ENCODE results near the gene CDKN2B-AS1.

The CDKN2B-AS1 gene

DNA sequence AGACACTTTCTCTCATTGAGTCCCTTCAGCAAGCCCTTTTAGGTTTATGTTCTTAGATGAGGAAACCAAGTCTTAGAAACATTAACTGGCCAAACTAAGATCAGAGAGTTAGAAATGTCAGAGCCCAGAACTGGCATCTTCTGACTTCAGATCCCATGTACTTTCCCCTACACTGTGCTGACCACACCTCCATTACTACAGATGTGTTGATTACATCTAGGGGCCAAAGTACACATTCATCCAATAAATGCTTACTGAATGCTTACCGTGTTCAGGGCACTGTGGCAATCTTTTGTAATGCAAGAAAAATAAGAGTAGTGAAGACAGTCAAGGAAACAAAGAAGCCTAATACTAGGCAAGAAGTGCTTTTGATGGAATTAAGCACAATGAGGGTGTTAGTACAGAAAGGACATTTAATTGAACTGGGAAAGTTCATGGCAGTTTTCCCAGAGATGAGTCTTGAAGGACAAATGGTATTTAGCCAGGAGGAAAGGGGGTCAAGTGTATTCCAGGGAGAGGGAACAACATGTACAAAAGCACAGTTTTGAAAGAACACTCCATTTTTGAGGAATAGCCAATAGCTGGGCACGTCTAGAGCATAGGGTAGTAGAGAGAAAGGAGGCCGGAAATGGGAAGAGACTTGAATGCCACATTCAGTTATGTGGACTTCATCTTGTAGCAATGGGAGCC, 104.2 kb downstream of the CDKN2B-AS1 start:
- DNase-seq: no peak

GRCh38 chr9:22100626-22101025, 106.0 kb downstream of the CDKN2B-AS1 start:
- DNase-seq: peak in 1 of 2 donors; percentile 14

GRCh38 chr9:22102146-22103053, 107.8 kb downstream of the CDKN2B-AS1 start:
- no peak for DNase-seq

- no peak for DNase-seq
These were observed 109.3 kb downstream of the CDKN2B-AS1 start for GRCh38 chr9:22103685-22104575.

GRCh38 chr9:22105005-22105722, 110.6 kb downstream of the CDKN2B-AS1 start:
- no peak for DNase-seq

DNA sequence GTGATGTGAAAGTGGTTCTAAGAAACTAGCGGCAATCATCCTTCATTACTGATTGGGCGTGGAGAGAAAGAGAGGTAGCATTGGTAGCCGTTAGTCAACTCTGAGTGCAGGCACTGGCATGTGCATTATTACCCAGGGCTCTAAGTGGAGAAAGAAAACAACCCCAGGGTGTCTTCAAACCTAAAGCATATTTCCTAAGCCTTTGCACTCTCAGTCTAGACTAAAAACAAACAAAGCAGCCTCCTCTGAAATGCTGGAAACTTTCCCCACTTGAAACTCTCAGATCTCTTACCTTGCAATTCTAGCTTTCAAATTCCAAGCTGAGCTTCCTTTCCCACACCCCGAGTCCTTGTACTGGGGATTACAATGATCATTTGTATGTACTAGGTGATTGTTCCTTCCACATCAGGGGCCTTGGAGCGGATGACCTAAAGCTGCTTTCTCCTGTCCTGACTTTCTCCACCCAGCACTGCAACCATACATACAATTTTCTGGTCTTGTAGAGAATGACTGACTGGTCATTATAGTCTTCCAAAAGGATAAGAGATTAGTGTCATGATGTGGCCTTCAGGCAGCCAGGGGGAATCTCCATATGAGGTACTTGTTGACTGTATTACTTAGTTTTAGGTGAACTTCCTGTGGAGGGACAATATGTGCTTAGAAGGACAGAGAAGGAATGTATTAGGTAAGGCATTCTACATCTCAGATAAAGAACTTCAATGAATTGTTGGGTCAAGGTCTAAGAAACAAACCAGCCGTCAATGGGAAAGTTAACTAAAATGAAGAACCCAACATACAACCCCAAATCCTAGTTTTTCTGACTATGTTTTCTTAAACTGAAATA, 112.8 kb downstream of the CDKN2B-AS1 start:
- DNase-seq: no peak

- DNase-seq: no peak
These were observed 114.2 kb downstream of the CDKN2B-AS1 start for GRCh38 chr9:22108581-22109370.

GRCh38 chr9:22111176-22111953, 116.8 kb downstream of the CDKN2B-AS1 start:
- no peak for DNase-seq

DNA sequence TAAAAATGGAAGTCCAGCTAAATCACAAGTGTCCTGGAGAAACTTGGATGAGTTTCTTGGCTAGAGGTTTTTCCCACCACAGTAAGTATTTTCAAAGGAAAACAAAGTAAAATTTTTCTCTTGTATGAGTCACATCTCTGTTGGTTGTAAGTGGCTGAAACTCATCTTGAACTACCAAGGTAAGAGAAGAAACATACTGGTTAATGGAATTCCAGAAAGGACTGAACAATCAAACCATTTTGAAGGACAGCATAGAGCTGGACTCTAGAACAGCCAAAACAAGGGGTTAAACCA, 117.3 kb downstream of the CDKN2B-AS1 start:
- DNase-seq: no peak

GRCh38 chr9:22112870-22113821, 118.6 kb downstream of the CDKN2B-AS1 start:
- DNase-seq: no peak

DNA sequence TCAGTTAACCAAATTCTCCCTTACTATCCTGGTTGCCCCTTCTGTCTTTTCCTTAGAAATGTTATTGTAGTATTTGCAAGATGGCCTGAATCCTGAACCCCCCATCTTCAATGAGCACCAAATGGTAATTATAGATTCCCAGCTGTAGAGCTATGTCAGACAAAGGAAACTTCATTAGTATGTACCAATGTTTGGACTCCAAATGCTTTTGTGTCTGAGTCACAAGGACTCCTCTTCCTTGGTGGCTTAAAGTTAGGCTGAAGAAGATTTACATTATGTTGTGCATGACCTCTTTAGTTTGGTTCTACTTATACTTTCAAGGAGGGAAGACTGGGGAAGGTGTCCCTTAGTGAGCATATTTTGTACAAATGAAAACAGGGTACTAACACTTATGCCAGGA, 120.4 kb downstream of the CDKN2B-AS1 start:
- no peak for DNase-seq

DNA sequence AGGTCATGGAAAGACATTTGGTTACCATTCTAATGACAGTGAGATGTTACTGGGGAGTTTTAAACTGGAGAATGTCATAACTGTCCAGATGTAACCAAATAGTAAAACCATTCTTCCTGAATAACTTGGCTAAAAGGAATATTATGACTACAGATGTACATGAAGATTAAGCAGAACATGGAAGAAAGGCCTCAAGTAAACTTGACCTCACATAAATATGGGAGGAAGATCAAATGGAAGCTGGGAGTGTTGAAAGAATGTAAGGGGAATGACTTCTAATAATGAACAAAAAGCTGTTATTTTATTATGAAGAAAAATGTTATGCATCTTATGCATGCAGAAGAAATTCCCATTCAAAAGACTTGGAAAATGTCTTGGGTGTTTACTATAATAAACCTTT, 122.2 kb downstream of the CDKN2B-AS1 start:
- no peak for DNase-seq

- DNase-seq: peak; percentile 31 to 40
These were observed 123.2 kb downstream of the CDKN2B-AS1 start for GRCh38 chr9:22117511-22118384.

- DNase-seq: no peak
These were observed 124.4 kb downstream of the CDKN2B-AS1 start for GRCh38 chr9:22118810-22119521.

GRCh38 chr9:22119522-22120158, 125.0 kb downstream of the CDKN2B-AS1 start:
- peak; percentile 20 to 22 for DNase-seq

GRCh38 chr9:22120159-22120549, 125.6 kb downstream of the CDKN2B-AS1 start:
- DNase-seq: no peak
